Mesendoderm (in vitro differentiated cells): ENCODE measurements around the gene LRRC8D.

ENCODE experiments used
- DNase-seq: peaks from one replicate; pipeline ENCODE4 v3.0.0; 2013
- H2AK5ac ChIP-seq: 2 replicates; pipeline ENCODE4 v1.6.1; 2013; ENCODE audit warnings: low read length, inconsistent platforms
- H2BK120ac ChIP-seq: 2 replicates; pipeline ENCODE4 v1.6.1; 2013; ENCODE audit warnings: low read depth, mild to moderate bottlenecking, low read length, moderate library complexity, mixed read lengths
- H2BK15ac ChIP-seq: replicated peaks from 2 replicates; pipeline ENCODE4 v1.6.1; 2013; ENCODE audit warnings: low read depth, mild to moderate bottlenecking, moderate library complexity
- H2BK5ac ChIP-seq: 2 replicates; pipeline ENCODE4 v1.6.1; 2013; ENCODE audit warnings: low read length, inconsistent platforms
- H3K18ac ChIP-seq: 2 replicates; pipeline ENCODE4 v1.6.1; 2013; ENCODE audit warnings: mild to moderate bottlenecking, low read length, mixed read lengths
- H3K23ac ChIP-seq: one replicate; pipeline ENCODE4 v1.6.1; 2013; ENCODE audit warnings: low read length
- H3K27ac ChIP-seq: 2 replicates; pipeline ENCODE4 v1.5.1; 2013; ENCODE audit warnings: low read depth, mild to moderate bottlenecking, inconsistent platforms, low read length, moderate library complexity
- H3K27me3 ChIP-seq: 2 replicates; pipeline ENCODE4 v1.6.1; 2013; ENCODE audit warnings: low read length, control low read depth, mild to moderate bottlenecking, inconsistent platforms; ENCODE audit not compliant: insufficient read depth, poor library complexity
- H3K36me3 ChIP-seq: 2 replicates; pipeline ENCODE4 v1.6.1; 2013; ENCODE audit warnings: low read length, inconsistent platforms; ENCODE audit not compliant: control insufficient read depth, insufficient read depth
- H3K4ac ChIP-seq: one replicate; pipeline ENCODE4 v1.6.1; 2013; ENCODE audit warnings: low read depth, mild to moderate bottlenecking, low read length, moderate library complexity
- H3K4me1 ChIP-seq: 2 replicates; pipeline ENCODE4 v1.6.1; 2013; ENCODE audit warnings: low read depth, low read length, inconsistent platforms; ENCODE audit not compliant: control insufficient read depth
- H3K4me2 ChIP-seq: 2 replicates; pipeline ENCODE4 v1.6.1; 2013; ENCODE audit warnings: low read length
- H3K4me3 ChIP-seq: 2 replicates; pipeline ENCODE4 v1.5.1; 2013; ENCODE audit warnings: mild to moderate bottlenecking, low read length
- H3K56ac ChIP-seq: one replicate; pipeline ENCODE4 v1.6.1; 2013; ENCODE audit warnings: low read length
- H3K79me1 ChIP-seq: 2 replicates; pipeline ENCODE4 v1.6.1; 2013; ENCODE audit warnings: low read length, inconsistent platforms
- H3K79me2 ChIP-seq: 2 replicates; pipeline ENCODE4 v1.6.1; 2013; ENCODE audit warnings: mild to moderate bottlenecking, low read length; ENCODE audit not compliant: control insufficient read depth, insufficient read depth
- H3K9ac ChIP-seq: 2 replicates; pipeline ENCODE4 v1.6.1; 2013; ENCODE audit warnings: low read length, inconsistent platforms
- H4K5ac ChIP-seq: one replicate; pipeline ENCODE4 v1.6.1; 2013; ENCODE audit warnings: low read length
- H4K8ac ChIP-seq: one replicate; pipeline ENCODE4 v1.6.1; 2013; ENCODE audit warnings: low read depth, mild to moderate bottlenecking, control low read depth, low read length, moderate library complexity
- WGBS: extraction: QIAGEN DNeasy Blood & Tissue Kit; methylation state at CpG from one replicate; pipeline ENCODE4 v1.1.7; 2013; ENCODE audit warnings: low lambda C conversion rate, missing lambda C conversion rate; ENCODE audit not compliant: insufficient coverage; ENCODE audit errors: extremely low coverage; 5-methylcytosine and 5-hydroxymethylcytosine counted together

LRRC8D gene

DNA sequence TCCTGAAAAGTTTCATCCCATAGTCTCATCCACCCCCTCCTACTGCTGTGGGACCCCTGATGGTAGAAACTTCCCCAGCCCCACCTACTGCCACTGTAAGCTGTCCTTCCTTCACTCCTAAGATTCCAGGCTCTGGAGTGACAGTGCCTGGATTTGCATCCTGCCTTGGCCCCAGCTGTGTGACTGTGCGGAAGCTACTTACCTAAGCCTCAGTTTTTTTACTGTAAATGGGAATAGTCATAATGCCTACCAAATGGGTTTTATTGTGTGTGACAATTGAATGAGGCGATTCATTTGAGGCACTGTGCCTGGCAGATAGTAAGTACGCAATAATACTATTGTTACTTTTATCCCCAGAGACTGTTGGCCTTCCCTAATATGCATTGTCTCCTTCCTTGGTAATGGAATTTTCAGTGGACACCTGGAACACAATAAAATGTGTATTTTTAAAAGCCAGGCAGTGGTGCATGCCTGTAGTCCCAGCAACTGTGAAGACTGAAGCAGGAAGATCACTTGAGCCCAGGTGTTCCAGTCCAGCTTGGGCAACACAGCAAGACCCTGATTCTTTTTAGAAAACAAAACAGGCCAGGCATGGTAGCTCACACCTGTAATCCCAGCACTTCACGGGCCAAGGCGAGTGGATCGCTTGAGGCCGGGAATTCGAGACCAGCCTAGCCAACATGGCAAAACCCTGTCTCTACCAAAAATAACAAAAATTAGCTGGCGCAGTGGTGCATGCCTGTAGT lies 119.0 kb downstream of the LRRC8D start:
- Histone ChIP-seq H3K56ac (no peak overlapping the region), H2BK15ac (no peak overlapping the region), H3K4ac (no peak overlapping the region), H3K79me2 (no peaks in the 10 kb centered on the region), H3K4me1 (peaks cover 13% of the 10 kb centered on the region), H2AK5ac (no peak overlapping the region), H4K5ac (no peak overlapping the region), H3K27ac (no peak overlapping the region), H3K79me1 (no peaks in the 10 kb centered on the region), H2BK5ac (no peak overlapping the region), H3K9ac (no peak overlapping the region), H3K27me3 (no peaks in the 10 kb centered on the region), H3K4me2 (no peak overlapping the region), H3K36me3 (no peaks in the 10 kb centered on the region), H3K18ac (no peak overlapping the region), H3K23ac (no peak overlapping the region), H2BK120ac (no peak overlapping the region), H3K4me3 (no peak overlapping the region), H4K8ac (no peak overlapping the region)
- peak; percentile 64 for DNase-seq
- no CpG with 5 or more reads among the region's 9 CpGs for WGBS

- Histone ChIP-seq H3K36me3 (no peaks in the 10 kb centered on the region), H3K79me1 (no peaks in the 10 kb centered on the region), H3K4me3 (no peak overlapping the region), H2BK5ac (no peak overlapping the region), H3K4me1 (peaks cover 13% of the 10 kb centered on the region), H3K4ac (no peak overlapping the region), H3K23ac (no peak overlapping the region), H2BK120ac (no peak overlapping the region), H3K9ac (no peak overlapping the region), H2BK15ac (no peak overlapping the region), H2AK5ac (no peak overlapping the region), H3K27ac (no peak overlapping the region), H3K27me3 (no peaks in the 10 kb centered on the region), H3K18ac (no peak overlapping the region), H4K5ac (no peak overlapping the region), H3K4me2 (no peak overlapping the region), H4K8ac (no peak overlapping the region), H3K56ac (no peak overlapping the region), H3K79me2 (no peaks in the 10 kb centered on the region)
- DNase-seq: peak; percentile 74
- WGBS: no CpG with 5 or more reads among the region's 6 CpGs
These were observed 120.4 kb downstream of the LRRC8D start for GRCh38 chr1:89941110-89941766.

DNA sequence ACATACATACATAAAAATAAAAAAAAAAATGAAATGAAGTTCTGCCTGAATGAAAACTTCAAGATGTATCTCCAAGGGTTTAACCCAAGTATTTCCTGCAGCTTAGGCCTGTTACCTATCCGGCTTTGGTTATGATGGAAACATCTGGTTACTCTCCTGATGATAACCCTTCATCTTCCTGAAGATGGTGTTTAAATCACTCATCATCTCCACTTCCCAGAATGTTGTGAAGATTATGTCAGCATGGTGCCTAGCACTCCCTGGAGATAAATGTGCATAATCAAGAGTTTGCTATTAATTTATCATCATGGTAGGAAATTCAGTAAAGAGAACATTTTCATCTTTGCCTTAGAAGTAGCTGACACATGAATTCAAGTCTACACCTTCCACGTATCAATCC lies 121.2 kb downstream of the LRRC8D start:
- DNase-seq: no peak
- no peak overlapping the region for H4K8ac ChIP-seq
- no peak overlapping the region for H3K4me3 ChIP-seq
- no peak overlapping the region for H3K4me2 ChIP-seq
- no peak overlapping the region for H2AK5ac ChIP-seq
- H3K79me1 ChIP-seq: no peaks in the 10 kb centered on the region
- H3K36me3 ChIP-seq: no peaks in the 10 kb centered on the region
- no peak overlapping the region for H3K18ac ChIP-seq
- no peak overlapping the region for H3K23ac ChIP-seq
- H2BK120ac ChIP-seq: no peak overlapping the region
- H4K5ac ChIP-seq: no peak overlapping the region
- no peak overlapping the region for H3K9ac ChIP-seq
- H3K27ac ChIP-seq: no peak overlapping the region
- H3K56ac ChIP-seq: no peak overlapping the region
- peaks cover 13% of the 10 kb centered on the region for H3K4me1 ChIP-seq
- no peak overlapping the region for H2BK5ac ChIP-seq
- no peaks in the 10 kb centered on the region for H3K79me2 ChIP-seq
- no peak overlapping the region for H3K4ac ChIP-seq
- H2BK15ac ChIP-seq: no peak overlapping the region
- no CpG with 5 or more reads among the region's 2 CpGs for WGBS
- no peaks in the 10 kb centered on the region for H3K27me3 ChIP-seq

DNA sequence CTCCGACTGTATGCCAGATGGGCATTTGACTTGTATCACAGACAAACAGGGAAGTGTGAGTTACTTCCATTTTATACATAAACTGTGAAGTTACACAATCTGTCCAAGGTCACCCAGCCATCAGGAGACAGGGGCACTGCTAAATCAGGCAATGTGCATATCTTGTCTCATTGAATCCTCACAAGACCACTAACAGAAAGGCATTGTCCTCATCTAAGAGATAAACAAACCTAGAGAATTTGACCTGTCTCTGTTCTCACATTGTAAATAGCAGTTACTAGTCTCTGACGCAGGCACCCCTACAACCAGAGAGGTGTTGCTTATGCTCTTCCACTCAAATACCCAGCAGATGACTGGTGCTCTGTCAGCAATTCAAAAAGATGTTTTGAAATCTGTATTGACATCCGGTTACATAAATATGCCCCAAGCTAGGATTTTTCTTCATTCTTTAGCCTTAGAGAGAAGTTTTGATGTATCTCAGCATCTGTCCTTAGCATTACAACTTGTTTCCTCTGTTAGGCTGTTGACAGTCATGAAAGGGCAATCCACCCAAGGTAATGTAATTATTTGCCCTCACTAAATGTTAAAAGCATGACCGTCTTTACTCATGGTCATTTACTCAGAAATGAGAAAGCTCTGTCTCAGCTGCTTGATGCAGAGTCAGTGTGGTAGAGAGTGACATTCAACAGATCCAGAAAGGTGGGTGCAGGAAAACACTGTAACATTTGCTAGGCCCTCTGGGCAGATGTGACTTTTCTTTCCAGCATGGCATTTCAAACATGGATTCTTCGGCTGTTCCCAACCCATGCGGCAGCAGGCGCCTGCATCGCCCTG lies 122.2 kb downstream of the LRRC8D start:
- no peak overlapping the region for H3K18ac ChIP-seq
- no peak overlapping the region for H3K9ac ChIP-seq
- H3K79me2 ChIP-seq: no peaks in the 10 kb centered on the region
- H3K4me1 ChIP-seq: peaks cover 12% of the 10 kb centered on the region
- H2AK5ac ChIP-seq: no peak overlapping the region
- WGBS: no CpG with 5 or more reads among the region's 8 CpGs
- no peak overlapping the region for H2BK15ac ChIP-seq
- H2BK120ac ChIP-seq: no peak overlapping the region
- H3K27me3 ChIP-seq: no peaks in the 10 kb centered on the region
- no peaks in the 10 kb centered on the region for H3K79me1 ChIP-seq
- H3K4ac ChIP-seq: peak overlapping the region; percentile 39
- no peak overlapping the region for H3K4me3 ChIP-seq
- no peak overlapping the region for H4K8ac ChIP-seq
- no peak overlapping the region for H3K23ac ChIP-seq
- no peak overlapping the region for H3K56ac ChIP-seq
- no peak overlapping the region for H2BK5ac ChIP-seq
- H4K5ac ChIP-seq: no peak overlapping the region
- no peak overlapping the region for H3K27ac ChIP-seq
- no peak overlapping the region for H3K4me2 ChIP-seq
- DNase-seq: peak; percentile 57
- H3K36me3 ChIP-seq: no peaks in the 10 kb centered on the region

DNA sequence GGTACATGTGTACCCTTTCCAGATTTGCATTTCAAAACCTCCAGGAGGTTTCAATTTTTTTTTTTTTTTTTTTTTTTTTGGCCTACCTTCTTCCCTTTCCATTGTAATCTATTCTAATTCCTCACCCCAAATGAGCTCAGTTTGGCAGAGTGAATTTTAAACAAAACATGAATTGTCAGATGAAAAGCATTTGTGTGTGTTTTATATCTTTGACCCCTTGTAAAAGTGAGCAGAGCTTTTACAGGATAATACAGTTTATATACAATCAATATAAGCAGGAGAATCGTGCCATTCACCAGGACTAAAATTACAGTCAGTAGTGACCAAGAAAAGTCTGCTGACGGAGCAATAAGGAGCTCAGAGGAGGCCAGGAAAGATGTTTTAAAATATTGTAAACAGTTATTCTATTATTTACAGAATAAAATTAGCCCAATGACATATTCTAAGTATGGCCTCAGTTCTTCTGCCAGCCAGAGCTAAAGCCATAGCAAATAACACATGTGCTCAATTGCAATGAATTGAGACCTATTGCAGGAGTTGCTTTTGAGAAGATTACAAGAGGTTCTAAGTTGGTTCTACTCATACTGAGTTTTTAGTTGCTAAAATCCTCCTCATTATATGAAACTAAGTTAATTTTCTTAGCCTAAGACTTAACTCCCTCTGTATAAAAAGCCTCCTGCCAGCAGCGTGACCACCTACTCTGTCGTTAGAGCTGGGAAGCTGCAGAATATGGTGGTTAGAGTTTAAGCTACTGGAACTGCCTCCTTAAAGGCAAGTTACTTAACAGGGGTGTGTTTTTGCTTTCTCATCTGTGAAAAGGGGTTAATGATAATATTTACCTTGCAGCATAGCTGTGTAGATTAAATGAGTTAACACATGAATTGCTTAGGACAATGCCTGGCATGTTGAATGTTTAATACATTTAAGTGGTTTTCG lies 123.3 kb downstream of the LRRC8D start:
- H3K4ac ChIP-seq: no peak overlapping the region
- H3K23ac ChIP-seq: no peak overlapping the region
- H2BK15ac ChIP-seq: no peak overlapping the region
- no peak overlapping the region for H3K9ac ChIP-seq
- no peak for DNase-seq
- no peak overlapping the region for H3K4me3 ChIP-seq
- no peaks in the 10 kb centered on the region for H3K27me3 ChIP-seq
- H4K5ac ChIP-seq: no peak overlapping the region
- no peak overlapping the region for H2BK120ac ChIP-seq
- H3K4me1 ChIP-seq: peaks cover 8% of the 10 kb centered on the region
- H3K27ac ChIP-seq: no peak overlapping the region
- no peaks in the 10 kb centered on the region for H3K79me2 ChIP-seq
- H4K8ac ChIP-seq: no peak overlapping the region
- no peak overlapping the region for H3K4me2 ChIP-seq
- H2AK5ac ChIP-seq: no peak overlapping the region
- no CpG with 5 or more reads among the region's 5 CpGs for WGBS
- H3K36me3 ChIP-seq: no peaks in the 10 kb centered on the region
- no peak overlapping the region for H3K18ac ChIP-seq
- no peaks in the 10 kb centered on the region for H3K79me1 ChIP-seq
- H2BK5ac ChIP-seq: no peak overlapping the region
- H3K56ac ChIP-seq: no peak overlapping the region
